Testis (tissue), 3 donors: ENCODE measurements around the gene ABAT. TPM values are rescaled to one million over a fixed set of nuclear protein-coding genes. Genes with fewer than 3 reads are reported as not detected.

Experiments
- DNase-seq: peaks from one replicate; pipeline ENCODE4 v3.0.0-alpha.2; 2019
- H3K27ac ChIP-seq, 2 donors: fragments of 200-600 bp; sonication (generic); one replicate each; pipeline ENCODE4 v1.5.1; 2019
- H3K27me3 ChIP-seq: fragments of 200-600 bp; sonication (generic); one replicate; pipeline ENCODE4 v1.5.1; 2019
- H3K36me3 ChIP-seq: fragments of 200-600 bp; sonication (generic); one replicate; pipeline ENCODE4 v1.5.1; 2017; ENCODE audit warnings: low read depth; ENCODE audit errors: missing control alignments
- H3K4me1 ChIP-seq: fragments of 200-600 bp; sonication (generic); one replicate; pipeline ENCODE4 v1.5.1; 2019
- H3K4me3 ChIP-seq, 2 donors: fragments of 200-600 bp; sonication (generic); one replicate each; pipeline ENCODE4 v1.5.1; 2017 to 2019
- H3K9me3 ChIP-seq: fragments of 200-600 bp; sonication (generic); one replicate; pipeline ENCODE4 v1.5.1; 2017
- CTCF ChIP-seq, 3 experiments: fragments of 450-650 bp in 2 of 3; fragments of 200-600 bp in 1 of 3; sonication (generic) in 1 of 3; IDR thresholded peaks; one replicate each; pipeline ENCODE4 v1.5.1; 2016 to 2019; ENCODE audit warnings: antibody characterized with exemption in 3 of 3, mild to moderate bottlenecking in 2 of 3, moderate library complexity in 1 of 3
- POLR2A ChIP-seq: fragments of 450-650 bp; IDR thresholded peaks from one replicate; pipeline ENCODE4 v1.6.1; 2017; ENCODE audit warnings: antibody characterized with exemption, mild to moderate bottlenecking, moderate library complexity
- WGBS, 2 donors: methylation state at CpG; one replicate each; pipeline ENCODE4 v1.1.5; 2018; 5-methylcytosine and 5-hydroxymethylcytosine counted together
- intact Hi-C: fragments of 100-400 bp; cut with DNase I; formaldehyde crosslinking; loops from one replicate; pipeline ENCODE4 v1.15.1; 2023; ENCODE audit warnings: low total_unique reads
- polyA plus RNA-seq: library from polyadenylated mRNA; stranded (reverse); fragments of 350-450 nt; fragmentation: Illumina TruSeq; extraction: RNeasy Lipid Tissue Mini Kit (QIAGEN cat#74804); gene quantifications from one replicate; pipeline ENCODE4 v1.2.3, GENCODE V29; 2014; ENCODE audit warnings: low read depth, low replicate concordance; ENCODE audit not compliant: insufficient read depth
- total RNA-seq, 2 donors: library from RNA; depleted of rRNA; stranded (reverse); fragments of >200 nt; gene quantifications; one replicate each; pipeline ENCODE4 v1.2.3, GENCODE V29; 2016

ABAT gene
- total and polyA plus RNA-seq, 3 donors from 2014 or later: 25.3 to 108 (median 71.7) TPM

- 30 to 35% methylated on average over 14 of the region's 14 CpGs for WGBS, 2 donors
- Histone ChIP-seq H3K9me3 (no peaks in the 10 kb centered on the region), H3K4me3 (peak overlapping the region; percentile 86 to 95), H3K36me3 (no peaks in the 10 kb centered on the region), H3K4me1 (peaks cover 20% of the 10 kb centered on the region), H3K27me3 (no peaks in the 10 kb centered on the region), H3K27ac (peak overlapping the region; percentile 67 to 70)
- TF ChIP-seq CTCF (IDR thresholded peaks at IDR 0.05) (peak in 1 of 3 experiments; percentile 3), POLR2A (no peak)
- DNase-seq: no peak
- intact Hi-C loops: loop anchor here (10.0 kb wide), 1 partner anchor 132 kb away; no protein-coding TSS in a partner anchor
Observed at GRCh38 chr16:8796469-8797363, 122.3 kb downstream of the ABAT start.

GRCh38 chr16:8797364-8798173 lies 123.2 kb downstream of the ABAT start, which contains the start of the genes PMM2 and TMEM186:
Gene PMM2 (plus strand): TSS chr16:8797839. CDS start chr16:8797883, 44 bp downstream.
Gene TMEM186 (minus strand): TSS chr16:8797639. CDS start chr16:8797614, 25 bp downstream.
- peak; percentile 99 for DNase-seq

GRCh38 chr16:8798174-8798527 lies 123.7 kb downstream of the ABAT start:
- peak overlapping the region; percentile 86 to 95 for H3K4me3 ChIP-seq
- intact Hi-C loops: loop anchor here (10.0 kb wide), 1 partner anchor 133 kb away; no protein-coding TSS in a partner anchor
- peak overlapping the region in 1 of 2 donors; percentile 70 for H3K27ac ChIP-seq
- WGBS, 2 donors: 0 to 3% methylated on average over 6 of the region's 6 CpGs
- TF ChIP-seq CTCF (IDR thresholded peaks at IDR 0.05) (no peak), POLR2A (no peak)
- no peak for DNase-seq
- peaks cover 20% of the 10 kb centered on the region for H3K4me1 ChIP-seq
- no peaks in the 10 kb centered on the region for H3K36me3 ChIP-seq
- H3K27me3 ChIP-seq: no peaks in the 10 kb centered on the region
- no peaks in the 10 kb centered on the region for H3K9me3 ChIP-seq

More at GRCh38 chr16:8797364-8798173, 123.2 kb downstream of the ABAT start, which contains the start of the genes PMM2 and TMEM186:
- TF ChIP-seq POLR2A (no peak), CTCF (IDR thresholded peaks at IDR 0.05) (peak in 2 of 3 experiments; percentile 13)
- Histone ChIP-seq H3K9me3 (no peaks in the 10 kb centered on the region), H3K27me3 (no peaks in the 10 kb centered on the region), H3K27ac (peak within 1 kb of the TSS; percentile 67 to 70), H3K4me1 (peaks cover 20% of the 10 kb centered on the region), H3K36me3 (no peaks in the 10 kb centered on the region), H3K4me3 (peak within 1 kb of the TSS; percentile 86 to 95)
- intact Hi-C loops: loop anchor here (10.0 kb wide), 1 partner anchor 133 kb away; no protein-coding TSS in a partner anchor
- 0% methylated on average over 8 to 45 of the region's 61 CpGs for WGBS, 2 donors

GRCh38 chr16:8798535-8799157 lies 124.2 kb downstream of the ABAT start:
- Histone ChIP-seq H3K36me3 (no peaks in the 10 kb centered on the region), H3K9me3 (no peaks in the 10 kb centered on the region), H3K4me1 (peaks cover 20% of the 10 kb centered on the region), H3K4me3 (peak overlapping the region; percentile 86 to 95), H3K27ac (no peak overlapping the region), H3K27me3 (no peaks in the 10 kb centered on the region)
- DNase-seq: no peak
- 42 to 48% methylated on average over 7 of the region's 7 CpGs for WGBS, 2 donors
- intact Hi-C loops: loop anchor here (10.0 kb wide), 1 partner anchor 134 kb away; no protein-coding TSS in a partner anchor
- no peak for TF ChIP-seq POLR2A
- no peak for TF ChIP-seq CTCF (IDR thresholded peaks at IDR 0.05)
